SH-SY5Y (cell line): Measurements from ENCODE around the gene SART3.

ENCODE experiments used
- GATA2 ChIP-seq: IDR thresholded peaks from 2 replicates; pipeline ENCODE4 v1.6.1; 2011; ENCODE audit warnings: mild to moderate bottlenecking, low read depth, low read length
- GATA3 ChIP-seq: IDR thresholded peaks from 2 replicates; pipeline ENCODE4 v1.6.1; 2011; ENCODE audit warnings: low read depth, mild to moderate bottlenecking, low read length, moderate library complexity

- TF ChIP-seq GATA3 (no peak), GATA2 (no peak)
Observed at GRCh38 chr12:108582978-108583770, 22.2 kb upstream of the SART3 start.
